Fibroblast of mammary gland (primary cell): ENCODE measurements around the gene CCDC201.

Experiments
- DNase-seq: peaks from one replicate; pipeline ENCODE4 v3.0.0-alpha.2; 2010; ENCODE audit warnings: low read depth
- H3K4me3 ChIP-seq: 2 replicates; pipeline ENCODE4 v1.5.1; 2011; ENCODE audit warnings: low read depth, mild to moderate bottlenecking, low read length, moderate library complexity; ENCODE audit not compliant: control insufficient read depth
- CTCF ChIP-seq: conservative IDR thresholded peaks from 2 replicates; pipeline ENCODE4 v1.5.1; 2011; ENCODE audit warnings: low read depth, low read length, inconsistent platforms; ENCODE audit not compliant: control insufficient read depth, insufficient read depth

Gene CCDC201

GRCh38 chr7:45885264-45885882, 12.5 kb upstream of the CCDC201 start:
- no peak for TF ChIP-seq CTCF
- no peak overlapping the region for H3K4me3 ChIP-seq
- peak; percentile 25 for DNase-seq

GRCh38 chr7:45884136-45884535, 11.3 kb upstream of the CCDC201 start:
- TF ChIP-seq CTCF = no peak
- no peak for DNase-seq
- H3K4me3 ChIP-seq = no peak overlapping the region

GRCh38 chr7:45882465-45882810, 9.6 kb upstream of the CCDC201 start:
- no peak overlapping the region for H3K4me3 ChIP-seq
- no peak for DNase-seq
- no peak for TF ChIP-seq CTCF

GRCh38 chr7:45881759-45882464, 9.0 kb upstream of the CCDC201 start:
- DNase-seq = peak; percentile 91
- no peak for TF ChIP-seq CTCF
- H3K4me3 ChIP-seq = no peak overlapping the region

GRCh38 chr7:45881280-45881758, 8.4 kb upstream of the CCDC201 start:
- H3K4me3 ChIP-seq = no peak overlapping the region
- no peak for TF ChIP-seq CTCF
- DNase-seq = no peak

- no peak for TF ChIP-seq CTCF
- no peak overlapping the region for H3K4me3 ChIP-seq
- DNase-seq = no peak
Measured at GRCh38 chr7:45880433-45880860, 7.6 kb upstream of the CCDC201 start.
